Measurements from ENCODE around the gene TMEM150C. TPM values are rescaled to one million over a fixed set of nuclear protein-coding genes. Genes with fewer than 3 reads are reported as not detected.

Gene TMEM150C
- total RNA-seq, 4 donors from 2014 or later: 0.88 to 1.3 (median 1.1) TPM; not detected in 1

DNA sequence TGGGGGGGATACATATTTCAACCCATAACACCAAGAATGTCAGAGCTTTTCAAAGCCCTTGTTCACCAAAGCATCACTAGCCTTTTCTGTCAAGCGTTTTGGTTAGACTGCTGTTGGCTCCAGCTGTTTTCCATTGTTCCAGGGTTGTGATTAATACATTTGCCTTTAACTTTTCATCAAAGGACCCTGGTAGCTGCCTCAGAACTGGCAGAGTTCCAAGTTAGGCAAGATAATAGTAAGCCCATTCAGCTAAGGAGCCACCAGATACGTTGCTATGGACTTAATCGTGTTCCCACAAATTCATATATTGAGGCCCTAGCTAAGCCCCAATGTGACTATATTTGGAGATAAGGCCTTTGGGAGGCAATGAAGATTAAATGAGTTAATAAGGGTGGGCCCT, 94.3 kb downstream of the TMEM150C start:
- Histone ChIP-seq H3K9me3 (no peaks in the 10 kb centered on the region), H3K36me3 (no peaks in the 10 kb centered on the region), H3K4me1 (peaks cover 0 to 5% (median 0%) of the 10 kb centered on the region in 4 donors), H3K4me3 (no peak overlapping the region), H3K27me3 (no peaks in the 10 kb centered on the region), H3K27ac (no peak overlapping the region)
- no peak for DNase-seq
- TF ChIP-seq CTCF (IDR thresholded peaks at IDR 0.05) (no peak), POLR2A (IDR thresholded peaks at IDR 0.05) (no peak)

DNA sequence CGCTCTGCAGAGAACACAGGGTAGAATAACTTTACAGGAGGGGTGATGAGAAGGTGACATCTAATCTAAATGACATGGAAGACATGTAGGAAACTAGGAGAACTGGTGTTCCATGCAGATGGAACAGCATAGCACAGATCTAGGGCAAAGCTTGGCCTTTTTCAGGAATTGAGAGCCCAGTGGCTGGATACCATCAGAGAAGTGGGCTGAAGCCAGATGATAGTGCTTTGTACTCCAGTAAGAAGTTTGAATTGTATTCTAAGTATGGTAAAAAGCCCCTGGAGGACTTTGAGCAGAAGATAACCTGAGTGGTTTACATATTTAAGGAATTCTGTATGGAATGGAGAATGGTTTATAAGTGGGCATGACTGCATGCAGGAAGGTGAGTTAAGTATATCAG, 98.6 kb downstream of the TMEM150C start:
- peaks cover 0 to 10% (median 0%) of the 10 kb centered on the region in 4 donors for H3K4me1 ChIP-seq
- no peaks in the 10 kb centered on the region for H3K27me3 ChIP-seq
- H3K27ac ChIP-seq: no peak overlapping the region
- H3K36me3 ChIP-seq: peaks cover 0 to 16% (median 0%) of the 10 kb centered on the region in 3 donors
- no peak for TF ChIP-seq CTCF (IDR thresholded peaks at IDR 0.05)
- no peak for TF ChIP-seq POLR2A (IDR thresholded peaks at IDR 0.05)
- DNase-seq: no peak
- no peaks in the 10 kb centered on the region for H3K9me3 ChIP-seq
- no peak overlapping the region for H3K4me3 ChIP-seq

DNA sequence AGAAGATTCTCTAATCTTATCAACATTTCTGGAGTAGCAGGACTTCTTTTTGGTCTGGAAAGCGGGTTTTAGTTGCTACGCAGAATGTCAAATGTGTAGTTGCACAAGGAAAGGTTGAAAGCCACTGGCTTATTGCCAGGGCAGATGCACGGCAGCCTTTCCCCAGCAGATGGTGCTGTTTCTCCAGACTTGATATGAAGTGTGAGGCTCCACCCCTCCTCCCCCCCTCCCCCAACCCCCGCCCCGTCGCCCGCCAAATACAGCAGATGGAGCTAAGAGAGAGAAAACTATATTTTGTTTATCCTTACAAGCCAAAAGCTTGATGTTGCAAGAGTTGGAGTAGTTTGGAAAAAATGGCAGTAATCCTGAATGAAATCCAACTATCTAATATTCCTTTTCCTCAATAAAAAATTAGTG, 99.4 kb downstream of the TMEM150C start:
- Histone ChIP-seq H3K4me1 (peaks cover 0 to 10% (median 0%) of the 10 kb centered on the region in 4 donors), H3K9me3 (no peaks in the 10 kb centered on the region), H3K36me3 (peaks cover 0 to 24% (median 0%) of the 10 kb centered on the region in 3 donors), H3K27ac (no peak overlapping the region), H3K4me3 (no peak overlapping the region), H3K27me3 (no peaks in the 10 kb centered on the region)
- DNase-seq: peak; percentile 86 to 94 (median 87)
- TF ChIP-seq POLR2A (IDR thresholded peaks at IDR 0.05): no peak
- peak; percentile 60 to 88 (median 72) for TF ChIP-seq CTCF (IDR thresholded peaks at IDR 0.05)

- no peak for DNase-seq
- Histone ChIP-seq H3K4me3 (no peak overlapping the region), H3K36me3 (peaks cover 0 to 31% (median 0%) of the 10 kb centered on the region in 3 donors), H3K9me3 (no peaks in the 10 kb centered on the region), H3K27me3 (no peaks in the 10 kb centered on the region), H3K27ac (no peak overlapping the region), H3K4me1 (peaks cover 0 to 10% (median 0%) of the 10 kb centered on the region in 4 donors)
- TF ChIP-seq POLR2A (IDR thresholded peaks at IDR 0.05) (no peak), CTCF (IDR thresholded peaks at IDR 0.05) (no peak)
These were observed 100.1 kb downstream of the TMEM150C start for GRCh38 chr4:82461710-82462109.

GRCh38 chr4:82458729-82459128, 103.1 kb downstream of the TMEM150C start:
- Histone ChIP-seq H3K9me3 (no peaks in the 10 kb centered on the region), H3K27me3 (no peaks in the 10 kb centered on the region), H3K4me1 (peaks cover 0 to 10% (median 0%) of the 10 kb centered on the region in 4 donors), H3K27ac (no peak overlapping the region), H3K4me3 (no peak overlapping the region), H3K36me3 (peaks cover 0 to 48% (median 0%) of the 10 kb centered on the region in 3 donors)
- no peak for TF ChIP-seq POLR2A (IDR thresholded peaks at IDR 0.05)
- no peak for TF ChIP-seq CTCF (IDR thresholded peaks at IDR 0.05)
- DNase-seq: no peak

DNA sequence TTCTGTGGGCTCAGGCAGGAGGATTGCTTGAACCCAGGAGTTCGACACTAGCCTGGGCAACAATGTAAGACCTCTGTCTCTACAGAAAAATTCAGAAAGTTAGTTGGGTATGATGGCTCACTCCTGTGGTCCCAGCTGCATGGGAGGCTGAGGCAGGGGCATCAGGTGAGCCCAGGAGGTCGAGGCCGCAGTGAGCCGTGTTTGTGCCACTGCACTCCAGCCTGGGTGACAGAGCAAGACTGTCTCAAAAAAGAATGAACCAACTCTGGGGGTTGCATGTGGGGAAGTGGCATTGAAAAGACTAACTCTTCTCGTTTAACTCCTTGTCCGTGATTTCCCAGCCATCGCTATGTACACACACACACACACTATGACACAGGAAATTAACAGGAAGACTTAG, 104.5 kb downstream of the TMEM150C start:
- H3K27me3 ChIP-seq: no peaks in the 10 kb centered on the region
- TF ChIP-seq CTCF (IDR thresholded peaks at IDR 0.05) (no peak), POLR2A (IDR thresholded peaks at IDR 0.05) (no peak)
- no peak for DNase-seq
- no peak overlapping the region for H3K4me3 ChIP-seq
- peaks cover 0 to 3% (median 0%) of the 10 kb centered on the region in 4 donors for H3K4me1 ChIP-seq
- H3K27ac ChIP-seq: no peak overlapping the region
- H3K9me3 ChIP-seq: no peaks in the 10 kb centered on the region
- H3K36me3 ChIP-seq: peaks cover 0 to 62% (median 0%) of the 10 kb centered on the region in 3 donors

Data from Peyer's patch (tissue), 4 donors.